ENCODE data around the gene RYR3.

Gene RYR3

DNA sequence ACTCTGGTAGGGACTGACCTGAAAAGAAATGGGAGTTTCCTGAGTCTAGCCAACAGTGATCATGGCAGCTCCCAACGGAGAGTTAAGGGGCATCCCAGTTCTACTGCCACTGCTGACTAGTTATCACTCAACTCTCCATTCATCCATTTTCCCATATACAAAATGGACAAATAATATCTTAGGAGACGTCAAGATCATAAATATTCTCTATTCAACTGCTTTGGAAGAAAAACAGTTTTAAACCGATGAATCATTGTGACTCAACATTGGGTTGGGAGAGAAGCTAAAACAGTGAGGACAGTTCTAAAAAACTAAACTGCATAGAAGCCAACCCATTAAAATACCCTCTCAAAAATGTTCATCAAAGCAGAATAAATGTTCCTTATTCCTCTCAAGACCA lies 600.0 kb downstream of the RYR3 start:
- Mint-ChIP-seq H3K4me3 (no peak overlapping the region), H3K27ac (ENCODE audit: low read depth) (no peak overlapping the region), H3K4me1 (peaks cover 9% of the 10 kb centered on the region), H3K9me3 (no peaks in the 10 kb centered on the region), H3K36me3 (ENCODE audit: insufficient read depth) (no peaks in the 10 kb centered on the region), H3K27me3 (no peaks in the 10 kb centered on the region)
- DNase-seq (ENCODE audit: low spot score in 2 of 2) (no peak), ATAC-seq (replicated peaks; ENCODE audit: extremely low read depth, poor library complexity, severe bottlenecking) (no peak)

DNA sequence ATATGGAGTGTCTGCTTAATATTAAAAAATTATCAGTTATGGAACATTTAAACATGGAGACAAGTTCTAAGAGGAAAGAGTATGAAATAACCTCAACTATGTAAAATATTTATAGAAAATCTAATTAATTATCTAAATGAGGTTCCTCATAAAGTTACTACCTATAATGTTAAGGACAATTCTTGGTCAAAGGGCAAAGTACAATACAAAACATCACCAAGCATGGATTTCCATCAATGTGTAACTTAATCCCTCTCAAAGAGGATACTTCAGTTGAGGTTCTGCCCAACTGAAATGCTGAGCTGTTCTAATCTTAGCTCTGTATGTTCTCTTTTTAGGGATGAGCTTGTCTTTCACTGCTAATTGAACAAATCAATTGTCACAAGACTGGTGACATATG lies 601.6 kb downstream of the RYR3 start:
- Mint-ChIP-seq H3K36me3 (ENCODE audit: insufficient read depth) (no peaks in the 10 kb centered on the region), H3K4me3 (no peak overlapping the region), H3K4me1 (peaks cover 15% of the 10 kb centered on the region), H3K9me3 (no peaks in the 10 kb centered on the region), H3K27me3 (no peaks in the 10 kb centered on the region), H3K27ac (ENCODE audit: low read depth) (no peak overlapping the region)
- ATAC-seq (replicated peaks; ENCODE audit: extremely low read depth, poor library complexity, severe bottlenecking) (no peak), DNase-seq (ENCODE audit: low spot score in 2 of 2) (no peak)

DNA sequence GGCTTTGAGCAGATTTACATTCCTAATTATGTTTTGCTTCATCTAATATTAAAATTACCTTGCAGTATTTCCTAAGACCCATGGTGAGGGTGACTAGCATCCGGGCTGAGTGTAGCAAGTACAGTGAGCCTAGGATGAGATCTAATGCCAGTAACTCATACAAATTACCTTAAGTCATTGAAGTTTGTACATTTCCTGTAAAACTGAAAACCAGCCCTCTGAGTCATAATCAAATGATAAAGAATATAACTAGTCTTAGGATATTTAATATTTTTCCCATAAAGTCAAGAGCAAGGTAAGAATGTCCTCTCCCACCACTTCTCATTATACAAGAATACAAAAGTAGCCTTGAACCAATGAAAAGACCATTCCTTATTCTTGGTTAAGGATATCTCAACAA lies 602.7 kb downstream of the RYR3 start:
- no peaks in the 10 kb centered on the region for H3K36me3 Mint-ChIP-seq (ENCODE audit: insufficient read depth)
- H3K4me1 Mint-ChIP-seq = peaks cover 15% of the 10 kb centered on the region
- H3K27me3 Mint-ChIP-seq = no peaks in the 10 kb centered on the region
- no peak overlapping the region for H3K4me3 Mint-ChIP-seq
- no peak for ATAC-seq (replicated peaks; ENCODE audit: extremely low read depth, poor library complexity, severe bottlenecking)
- no peaks in the 10 kb centered on the region for H3K9me3 Mint-ChIP-seq
- no peak for DNase-seq (ENCODE audit: low spot score in 2 of 2)
- no peak overlapping the region for H3K27ac Mint-ChIP-seq (ENCODE audit: low read depth)

All from central memory CD8-positive, alpha-beta T cell (primary cell).